Epithelial cell of prostate (primary cell): ENCODE results near the gene TRIM9.
"Not testable (repeated sequence)": the region's sequence is repeated elsewhere in the genome, so short reads cannot be mapped to it uniquely, and the experiment has no call there.

Experiments
- DNase-seq: peaks from one replicate; pipeline ENCODE4 v3.0.0-alpha.2; 2011; ENCODE audit warnings: low read depth, low spot score
- H3K27ac ChIP-seq: fragments of 450-650 bp; 2 replicates; pipeline ENCODE4 v1.5.1; 2017; ENCODE audit warnings: mild to moderate bottlenecking

The TRIM9 gene

DNA sequence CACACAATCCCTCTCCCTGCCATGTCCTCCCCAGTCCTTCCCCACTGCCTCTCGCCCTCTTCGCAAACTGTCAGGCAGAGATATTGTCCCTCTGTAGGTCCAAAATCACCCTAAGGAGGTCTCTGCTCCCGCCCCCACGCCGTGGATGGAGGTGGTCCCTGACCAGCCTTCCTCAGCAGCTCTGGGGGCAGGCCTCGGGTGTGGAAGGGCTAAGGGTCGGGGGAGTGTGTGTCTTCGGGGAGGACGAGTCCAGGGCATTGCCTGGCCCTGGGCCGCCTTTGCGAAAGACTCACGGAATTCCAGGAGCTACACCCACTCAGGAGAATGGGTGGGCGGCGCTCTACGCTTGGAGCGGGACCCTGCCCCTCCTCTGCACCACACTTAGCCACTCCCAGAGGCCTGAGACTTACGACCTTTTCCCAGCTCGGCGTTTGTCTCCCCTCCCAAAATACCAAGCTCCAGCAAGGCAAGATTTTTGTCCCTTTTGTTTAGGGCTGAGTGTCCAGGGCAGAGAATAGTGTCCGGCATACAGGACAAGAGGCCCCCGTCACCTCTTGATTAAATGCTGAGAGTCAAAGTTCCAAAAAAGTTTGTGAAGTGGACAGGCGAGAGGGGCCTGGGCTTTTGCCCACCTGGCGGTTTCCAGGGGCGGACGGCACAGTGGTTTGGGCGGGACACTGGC, 151.5 kb downstream of the TRIM9 start:
- peak overlapping the region; percentile 80 for H3K27ac ChIP-seq
- no peak for DNase-seq

DNA sequence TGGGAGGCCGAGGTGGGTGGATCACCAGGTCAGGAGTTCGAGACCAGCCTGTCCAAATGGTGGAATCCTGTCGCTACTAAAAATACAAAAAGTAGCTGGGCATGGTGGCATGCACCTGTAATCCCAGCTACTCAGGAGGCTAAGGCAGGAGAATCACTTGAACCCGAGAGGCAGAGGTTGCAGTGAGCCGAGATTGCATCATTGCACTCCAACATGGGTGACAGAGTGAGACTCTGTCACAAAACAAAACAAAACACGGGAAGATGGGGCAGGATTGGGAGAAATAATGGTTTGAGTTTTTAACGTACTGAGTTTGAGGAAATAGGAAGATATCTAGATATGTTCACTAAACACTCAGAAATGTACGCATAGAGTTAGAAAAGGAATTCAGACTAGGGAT, 153.3 kb downstream of the TRIM9 start:
- not testable (repeated sequence) for DNase-seq

DNA sequence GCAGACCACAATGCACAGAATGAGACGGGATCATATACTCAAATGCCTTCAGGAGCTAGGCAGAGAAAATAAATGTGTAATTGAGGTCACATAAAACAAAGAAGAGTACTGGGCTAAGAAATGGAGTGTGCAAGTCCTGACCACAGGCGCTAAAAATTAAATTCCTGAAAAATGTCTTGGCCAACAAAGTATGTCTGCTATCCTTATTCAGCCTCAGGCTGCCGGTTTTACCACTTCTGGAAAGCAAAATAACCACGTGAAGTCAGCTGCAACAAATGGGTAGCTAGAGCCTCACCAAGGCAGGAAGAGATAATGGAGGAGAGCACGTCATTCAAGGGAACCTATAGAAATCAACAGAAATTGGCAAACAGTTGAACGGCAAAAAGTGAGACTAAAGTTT, 153.8 kb downstream of the TRIM9 start:
- no peak overlapping the region for H3K27ac ChIP-seq
- DNase-seq: no peak

More for the DNA sequence above, 153.3 kb downstream of the TRIM9 start:
- not testable (repeated sequence) for H3K27ac ChIP-seq

- peak overlapping the region; percentile 76 for H3K27ac ChIP-seq
- no peak for DNase-seq
These were observed 157.1 kb downstream of the TRIM9 start for GRCh38 chr14:50937800-50938199.

DNA sequence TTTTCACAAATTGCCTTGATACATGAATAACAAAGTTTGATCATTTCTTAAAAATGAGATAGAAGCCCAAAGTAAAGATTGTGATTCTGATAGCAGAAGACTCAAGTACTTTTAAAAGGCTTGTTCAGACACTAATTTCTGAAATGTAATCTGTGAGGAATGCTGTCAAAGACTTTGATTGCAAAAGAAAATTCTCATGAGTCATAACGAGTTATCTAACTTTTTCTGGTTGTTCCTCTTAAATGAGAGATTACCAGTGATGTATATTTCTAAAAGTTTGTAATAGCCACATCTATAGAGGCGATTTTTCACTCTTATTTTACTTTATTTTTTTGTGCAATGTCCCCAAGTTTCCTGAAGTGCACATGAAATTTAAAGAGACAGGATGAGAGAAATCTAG, 157.6 kb downstream of the TRIM9 start:
- DNase-seq: no peak
- H3K27ac ChIP-seq: peak overlapping the region; percentile 76

GRCh38 chr14:50936882-50937281, 158.0 kb downstream of the TRIM9 start:
- H3K27ac ChIP-seq: peak overlapping the region; percentile 76
- DNase-seq: no peak

- H3K27ac ChIP-seq: peak overlapping the region; percentile 76
- DNase-seq: no peak
These were observed 158.9 kb downstream of the TRIM9 start for GRCh38 chr14:50936016-50936340.

DNA sequence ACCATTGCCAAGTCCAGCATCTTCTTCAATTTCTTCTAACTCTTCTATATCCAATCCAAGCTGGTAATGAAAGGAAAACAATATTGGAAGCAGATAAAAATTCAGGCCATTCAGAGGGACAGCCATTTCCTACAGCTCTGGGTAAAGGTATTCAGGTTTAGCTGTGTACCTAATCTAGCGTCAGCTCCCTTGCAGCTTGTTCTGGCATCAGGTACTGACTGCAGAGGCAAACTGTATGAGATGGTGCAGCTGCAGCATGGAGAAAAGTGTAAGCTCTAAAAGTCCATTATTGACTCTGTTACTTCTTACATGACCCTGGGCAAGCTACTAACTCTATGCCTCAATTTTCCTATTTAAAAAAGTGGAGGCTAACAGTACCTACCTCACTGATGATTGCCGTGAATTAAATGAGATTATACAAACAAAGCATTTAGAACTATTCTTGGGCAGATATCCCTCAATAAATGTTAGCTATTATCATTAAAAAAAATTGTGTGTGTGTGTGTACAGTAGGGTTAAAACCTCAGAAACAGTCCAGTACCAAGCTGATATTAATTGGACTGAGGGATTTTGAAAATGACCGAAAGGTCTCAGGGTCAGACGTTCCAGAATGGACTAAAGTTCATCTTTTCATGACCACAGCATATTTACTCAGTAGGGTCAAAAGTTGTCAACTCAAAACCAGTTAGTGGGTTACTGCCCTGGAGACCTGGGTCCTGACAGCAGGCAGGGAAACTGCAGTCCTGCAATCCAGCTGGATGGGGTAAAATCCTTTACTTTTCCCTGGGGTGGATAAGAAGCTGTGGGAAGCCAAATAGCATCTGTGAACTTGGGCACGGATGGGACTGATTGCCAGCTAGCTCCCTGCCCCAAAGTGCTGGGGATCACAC, 159.5 kb downstream of the TRIM9 start:
- H3K27ac ChIP-seq: no peak overlapping the region
- no peak for DNase-seq

DNA sequence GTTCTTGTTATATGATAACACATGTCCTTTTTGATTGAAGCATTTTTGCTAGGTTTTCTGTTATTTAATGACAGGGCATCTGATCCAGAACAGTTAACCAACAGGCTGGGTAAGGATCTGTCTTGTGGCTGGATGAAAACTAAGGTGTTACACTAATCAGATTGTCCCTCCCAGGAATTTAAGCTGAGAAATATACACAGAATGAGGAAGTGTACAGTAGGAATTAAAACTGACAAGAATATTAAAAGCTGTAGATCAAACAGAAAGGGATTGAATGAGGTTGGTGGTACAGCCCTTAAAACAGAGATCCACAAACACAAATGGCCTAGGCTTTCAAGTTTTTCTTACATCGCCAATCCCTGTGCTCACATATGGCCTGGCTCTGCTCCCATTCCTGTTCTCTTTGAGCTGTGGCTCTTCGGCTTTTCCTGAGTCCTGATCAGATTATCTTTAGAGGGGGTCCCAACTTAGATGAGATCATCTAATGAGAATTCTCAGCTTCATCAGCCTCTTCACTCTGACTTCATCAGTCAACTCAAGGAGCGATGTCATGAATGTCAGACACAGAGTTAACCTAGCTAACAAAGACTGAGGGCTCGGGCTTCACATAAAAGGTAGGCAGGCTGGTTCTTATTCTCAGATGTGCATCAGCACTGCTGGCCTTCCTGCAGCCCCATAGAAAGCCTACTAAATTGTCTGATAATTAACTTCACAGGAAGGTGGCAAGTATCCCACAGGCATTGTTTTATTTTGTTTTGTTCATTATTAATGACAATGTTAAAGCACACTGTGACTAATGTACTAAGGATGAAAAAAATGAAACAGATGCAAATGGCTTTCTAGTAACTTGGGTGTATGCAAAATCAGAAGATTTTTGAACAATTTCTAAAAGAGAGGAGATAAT, 162.1 kb downstream of the TRIM9 start:
- DNase-seq: no peak
- peak overlapping the region; percentile 14 for H3K27ac ChIP-seq

GRCh38 chr14:50932156-50932555, 162.7 kb downstream of the TRIM9 start:
- DNase-seq: no peak
- H3K27ac ChIP-seq: peak overlapping the region; percentile 14

GRCh38 chr14:50931559-50931958, 163.3 kb downstream of the TRIM9 start:
- H3K27ac ChIP-seq: no peak overlapping the region
- no peak for DNase-seq

- DNase-seq: no peak
- no peak overlapping the region for H3K27ac ChIP-seq
These were observed 165.4 kb downstream of the TRIM9 start for GRCh38 chr14:50929506-50929905.

- no peak overlapping the region for H3K27ac ChIP-seq
- DNase-seq: no peak
These were observed 166.8 kb downstream of the TRIM9 start for GRCh38 chr14:50928002-50928635.

DNA sequence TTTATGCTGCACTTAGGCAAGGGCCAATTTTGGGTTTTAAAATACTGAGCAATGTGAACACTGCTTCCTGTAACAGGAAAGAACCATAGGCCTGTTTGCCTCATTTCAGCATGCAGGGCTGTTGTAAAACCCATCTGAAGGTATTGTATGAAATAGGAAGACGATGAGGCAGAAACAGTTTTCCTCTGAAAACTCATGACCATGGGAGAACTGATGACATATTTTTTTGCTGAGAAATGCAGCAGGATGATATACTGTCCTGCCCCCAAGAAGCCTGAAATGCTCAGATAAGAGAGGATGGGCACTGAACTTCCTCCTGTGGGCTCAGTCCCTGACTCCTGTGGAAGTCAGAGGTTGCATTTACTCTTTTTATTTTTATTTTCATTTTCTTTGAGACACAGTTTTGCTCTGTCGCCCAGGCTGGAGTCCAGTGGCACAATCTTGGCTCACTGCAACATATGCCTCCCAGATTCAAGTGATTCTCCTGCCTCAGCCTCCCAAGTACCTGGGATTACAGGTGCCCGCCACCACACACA, 168.0 kb downstream of the TRIM9 start:
- DNase-seq: no peak
- H3K27ac ChIP-seq: no peak overlapping the region
